GM12878 (cell line): ENCODE data around the gene MPIG6B. TPM values are rescaled to one million over a fixed set of nuclear protein-coding genes. Genes with fewer than 3 reads are reported as not detected.

ENCODE experiments used
- ATAC-seq: fragments of 200-7000 bp; cut with Tn5 transposase; 3 replicates; pipeline ENCODE4 v1.9.1; 2020; ENCODE audit warnings: mild to moderate bottlenecking, moderate library complexity
- BruUV-seq: library from RNA; stranded (reverse); fragments of 400-500 nt; replicated peaks from 2 replicates; lab custom pipeline; 2021; lab: Mats Ljungman, UMichigan
- CTCF ChIA-PET: fragments of 300-600 bp; sonication (Branson Sonifier 250); formaldehyde crosslinking; extraction: SDS; loops from one replicate; lab custom pipeline; 2021; ENCODE audit warnings: inconsistent platforms; lab: Yijun Ruan, JAX
- POLR2A ChIA-PET: fragments of 350-600 bp; formaldehyde crosslinking; extraction: SDS; loops from one replicate; lab custom pipeline; 2021; ENCODE audit warnings: inconsistent platforms; lab: Charles Lee
- RAD21 ChIA-PET: fragments of 300-600 bp; sonication (Branson Sonifier 250); formaldehyde crosslinking; loops from one replicate; lab custom pipeline; 2023; ENCODE audit warnings: antibody characterized with exemption; ENCODE audit not compliant: unreplicated experiment; lab: Charles Lee
- SMC1A ChIA-PET: fragments of 300-600 bp; sonication (Branson Sonifier 250); formaldehyde crosslinking; loops from one replicate; lab custom pipeline; 2023; ENCODE audit not compliant: unreplicated experiment, uncharacterized antibody; lab: Charles Lee
- DNase-seq: peaks from one replicate; pipeline ENCODE4 v3.0.0-alpha.2; 2011; ENCODE audit warnings: low read depth, low spot score
- FAIRE-seq: peaks from 3 replicates; lab custom pipeline; 2011; peaks lifted over from hg19 to GRCh38; lab: Jason Lieb, UNC
- H2AFZ ChIP-seq: 2 replicates; pipeline ENCODE4 v1.6.0; 2011; ENCODE audit warnings: low read depth, low read length, control low read depth; ENCODE audit not compliant: control insufficient read depth
- H3K27ac ChIP-seq: 2 replicates; pipeline ENCODE4 v1.5.1; 2011; ENCODE audit warnings: control low read depth; ENCODE audit not compliant: control insufficient read depth, insufficient read depth
- H3K27me3 ChIP-seq, 2 experiments: replicated peaks in 1 of 2; 2 replicates each; pipeline versions ENCODE4 v1.6.0 to v1.6.1; 2011; ENCODE audit warnings: low read length in 1 of 2; ENCODE audit not compliant: control insufficient read depth in 2 of 2, insufficient read depth in 2 of 2
- H3K36me3 ChIP-seq, 2 experiments: 2 replicates each; pipeline ENCODE4 v1.5.1; 2011; ENCODE audit warnings: low read length in 1 of 2; ENCODE audit not compliant: control insufficient read depth in 2 of 2, insufficient read depth in 2 of 2
- H3K4me1 ChIP-seq: 2 replicates; pipeline ENCODE4 v1.6.1; 2011; ENCODE audit warnings: mild to moderate bottlenecking, low read length, moderate library complexity, mixed read lengths; ENCODE audit not compliant: control insufficient read depth, insufficient read depth
- H3K4me2 ChIP-seq: 2 replicates; pipeline ENCODE4 v1.6.0; 2011; ENCODE audit warnings: control low read depth; ENCODE audit not compliant: control insufficient read depth, insufficient read depth
- H3K4me3 ChIP-seq: fragments of 200-600 bp; sonication (generic); 2 replicates; pipeline ENCODE4 v1.5.1; 2016
- H3K79me2 ChIP-seq: 2 replicates; pipeline ENCODE4 v1.6.0; 2011; ENCODE audit warnings: low read length; ENCODE audit not compliant: control insufficient read depth, insufficient read depth
- H3K9ac ChIP-seq: 2 replicates; pipeline ENCODE4 v1.8.0; 2011; ENCODE audit warnings: low read length, control low read depth, mixed read lengths; ENCODE audit not compliant: control insufficient read depth, insufficient read depth
- H3K9me3 ChIP-seq: replicated peaks from 3 replicates; pipeline ENCODE4 v1.5.1; 2011; ENCODE audit warnings: mild to moderate bottlenecking, low read length; ENCODE audit not compliant: control insufficient read depth, insufficient read depth
- H4K20me1 ChIP-seq: 2 replicates; pipeline ENCODE4 v1.6.0; 2011; ENCODE audit not compliant: control insufficient read depth, insufficient read depth
- BRCA1 ChIP-seq: IDR thresholded peaks from 2 replicates; pipeline ENCODE4 v1.6.1; 2011; ENCODE audit warnings: low read depth, low read length, improper control_type of control experiment
- CREB1 ChIP-seq: IDR thresholded peaks from 2 replicates; pipeline ENCODE4 v1.6.1; 2012; ENCODE audit warnings: low read depth, mild to moderate bottlenecking, inconsistent platforms
- PRDM15 ChIP-seq: fragments of 450-650 bp; formaldehyde crosslinking; IDR thresholded peaks from 2 replicates; pipeline ENCODE4 v1.4.0; 2020; ENCODE audit warnings: mild to moderate bottlenecking, moderate library complexity
- SREBF1 ChIP-seq: IDR thresholded peaks from 2 replicates; pipeline ENCODE4 v1.6.1; 2012; ENCODE audit warnings: mild to moderate bottlenecking, low read length
- STAT3 ChIP-seq: IDR thresholded peaks from 2 replicates; pipeline ENCODE4 v1.6.1; 2011; ENCODE audit warnings: low read depth, low read length, improper control_type of control experiment
- ZNF622 ChIP-seq: fragments of 450-650 bp; IDR thresholded peaks from 2 replicates; pipeline ENCODE4 v1.6.1; 2017; ENCODE audit warnings: mild to moderate bottlenecking, inconsistent platforms
- ZSCAN29 ChIP-seq: fragments of 450-650 bp; IDR thresholded peaks from 2 replicates; pipeline ENCODE4 v1.6.1; 2017; ENCODE audit warnings: mild to moderate bottlenecking, moderate library complexity
- WGBS: methylation state at CpG from one replicate; pipeline ENCODE4 v1.1.6; 2016; ENCODE audit warnings: low lambda C conversion rate; ENCODE audit not compliant: insufficient replicate concordance, insufficient coverage; ENCODE audit errors: missing lambda C conversion rate; 5-methylcytosine and 5-hydroxymethylcytosine counted together
- in situ Hi-C: fragments of 300-500 bp; cut with MboI; formaldehyde crosslinking; loops from 9 replicates; pipeline ENCODE4 v1.14.3; 2018; ENCODE audit warnings: mixed read lengths
- intact Hi-C: fragments of 100-400 bp; cut with micrococcal nuclease; formaldehyde crosslinking; loops from one replicate; pipeline ENCODE4 v1.14.2; 2022; ENCODE audit not compliant: unreplicated experiment
- polyA plus RNA-seq, 11 experiments: library from polyadenylated mRNA; depleted of rRNA in 4 of 11; unstranded in 6 of 11; stranded (reverse) in 5 of 11; fragments of >200 nt; fragmentation: Nextera tagmentation in 4 of 11; fragmentation: Illumina TruSeq in 1 of 11; extraction: Ambion mirVana in 4 of 11; extraction: Trizol in 1 of 11; gene quantifications; 1 replicate in 1 of 11; 2 replicates in 10 of 11; pipeline versions ENCODE4 v1.2.1 to v1.2.3, GENCODE V29; 2011 to 2016; ENCODE audit warnings: inconsistent platforms in 2 of 11, missing spikeins in 2 of 11, low read depth in 1 of 11
- total RNA-seq, 4 experiments: library from RNA; depleted of rRNA in 3 of 4; stranded (reverse); fragments of >200 nt in 3 of 4; fragmentation: Illumina TruSeq in 1 of 4; extraction: Trizol in 1 of 4; gene quantifications; 2 replicates each; pipeline versions ENCODE4 v1.2.1 to v1.2.3, GENCODE V29; 2013 to 2021

Gene MPIG6B
- total and polyA plus RNA-seq, 10 of the 15 experiments (the other 5 are each of a cell fraction or from before 2014, with no cell fraction given): not detected

- TF ChIP-seq CREB1 (no peak), BRCA1 (no peak), SREBF1 (no peak), ZSCAN29 (no peak), ZNF622 (no peak), STAT3 (no peak), PRDM15 (CRISPR knock-in tag) (no peak)
- RAD21 ChIA-PET: interaction anchor here (1.2 kb wide), 1 partner anchor 33 kb away, joined by 4 read pairs; the partner anchor contains the start of gene LY6G5C
- BruUV-seq: no TSS peak
- POLR2A ChIA-PET: interaction anchor here (0.6 kb wide), 1 partner anchor 85 kb away, joined by 5 read pairs; no protein-coding TSS in a partner anchor
- H3K9ac ChIP-seq: no peak overlapping the region
- no peaks in the 10 kb centered on the region for H3K36me3 ChIP-seq
- intact Hi-C loops: no loop called here
- H3K27me3 ChIP-seq: peaks cover 0 to 2% of the 10 kb centered on the region in 2 experiments; a peak in 3 of 4 replicates
- WGBS: 0% methylated on average over 4 of the region's 4 CpGs
- no peak for DNase-seq
- H2AFZ ChIP-seq: no peak overlapping the region
- CTCF ChIA-PET: interaction anchor here (0.8 to 2.9 kb wide), 4 partner anchors 10 to 57 kb away, joined by 3 to 14 read pairs (median 4); partner anchors contain the start of gene MPIG6B
- no peak overlapping the region for H3K4me2 ChIP-seq
- no peak overlapping the region for H3K27ac ChIP-seq
- H3K9me3 ChIP-seq: no peaks in the 10 kb centered on the region
- no peak for ATAC-seq
- no peaks in the 10 kb centered on the region for H3K4me1 ChIP-seq
- SMC1A ChIA-PET: interaction anchor here (0.6 kb wide), 1 partner anchor 56 kb away, joined by 3 read pairs; no protein-coding TSS in a partner anchor
- in situ Hi-C loops: no loop called here
- no peak overlapping the region for H3K4me3 ChIP-seq
- FAIRE-seq: no peak
- no peaks in the 10 kb centered on the region for H4K20me1 ChIP-seq
- H3K79me2 ChIP-seq: no peaks in the 10 kb centered on the region
Observed at GRCh38 chr6:31713465-31713864, 9.7 kb upstream of the MPIG6B start.
